Measurements from ENCODE around the gene CPTP.

CPTP gene

DNA sequence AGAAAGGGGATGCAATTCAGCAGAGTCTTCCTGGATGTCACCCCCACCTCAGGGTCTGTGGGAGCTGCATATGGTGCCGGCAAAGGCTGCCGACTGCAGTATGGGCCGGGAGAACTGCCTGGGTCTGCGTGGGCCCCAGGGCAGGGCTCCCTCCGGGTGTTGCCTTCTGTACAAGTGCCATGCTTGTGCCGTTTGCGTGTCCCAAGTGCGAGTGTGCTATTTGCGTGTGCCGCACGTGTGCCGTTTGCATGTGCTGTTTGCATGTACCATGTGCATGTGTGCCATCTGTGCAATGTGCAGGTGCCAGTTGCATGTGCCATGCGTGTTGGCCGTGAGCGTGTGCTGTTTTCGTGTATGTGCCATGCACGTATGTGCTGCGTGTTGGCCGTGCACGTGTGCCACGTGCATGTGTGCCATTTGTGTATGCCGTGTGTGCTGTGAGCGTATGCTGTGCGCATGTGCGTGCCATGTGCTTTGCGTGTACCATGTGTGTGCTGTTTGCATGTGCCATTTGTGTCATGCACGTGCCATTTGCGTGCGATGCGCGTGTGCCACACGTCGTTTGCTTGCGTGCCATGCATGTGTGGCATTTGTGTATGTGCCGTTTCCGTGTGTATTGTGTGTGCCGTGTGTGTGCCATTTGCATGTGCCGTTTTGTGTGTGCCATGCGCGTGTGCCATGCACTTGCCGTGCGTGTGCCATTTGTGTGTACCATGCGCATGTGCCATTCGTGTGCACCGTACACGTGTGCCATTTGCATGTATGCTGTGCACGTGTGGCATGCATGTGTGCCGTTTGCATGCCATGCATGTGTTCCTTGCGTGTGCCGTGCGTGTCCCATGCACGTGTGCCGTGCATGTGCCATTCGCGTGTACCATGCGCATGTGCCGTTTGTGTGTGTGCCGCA lies 5.0 kb downstream of the CPTP start:
- Mint-ChIP-seq H3K27me3 (no peaks in the 10 kb centered on the region), H3K4me3 (no peak overlapping the region), H3K27ac (peak overlapping the region; percentile 52), H3K4me1 (ENCODE audit: low read depth) (peaks cover 16% of the 10 kb centered on the region), H3K36me3 (ENCODE audit: low read depth) (peaks cover 10% of the 10 kb centered on the region), H3K9me3 (no peaks in the 10 kb centered on the region)
- no peak for DNase-seq

DNA sequence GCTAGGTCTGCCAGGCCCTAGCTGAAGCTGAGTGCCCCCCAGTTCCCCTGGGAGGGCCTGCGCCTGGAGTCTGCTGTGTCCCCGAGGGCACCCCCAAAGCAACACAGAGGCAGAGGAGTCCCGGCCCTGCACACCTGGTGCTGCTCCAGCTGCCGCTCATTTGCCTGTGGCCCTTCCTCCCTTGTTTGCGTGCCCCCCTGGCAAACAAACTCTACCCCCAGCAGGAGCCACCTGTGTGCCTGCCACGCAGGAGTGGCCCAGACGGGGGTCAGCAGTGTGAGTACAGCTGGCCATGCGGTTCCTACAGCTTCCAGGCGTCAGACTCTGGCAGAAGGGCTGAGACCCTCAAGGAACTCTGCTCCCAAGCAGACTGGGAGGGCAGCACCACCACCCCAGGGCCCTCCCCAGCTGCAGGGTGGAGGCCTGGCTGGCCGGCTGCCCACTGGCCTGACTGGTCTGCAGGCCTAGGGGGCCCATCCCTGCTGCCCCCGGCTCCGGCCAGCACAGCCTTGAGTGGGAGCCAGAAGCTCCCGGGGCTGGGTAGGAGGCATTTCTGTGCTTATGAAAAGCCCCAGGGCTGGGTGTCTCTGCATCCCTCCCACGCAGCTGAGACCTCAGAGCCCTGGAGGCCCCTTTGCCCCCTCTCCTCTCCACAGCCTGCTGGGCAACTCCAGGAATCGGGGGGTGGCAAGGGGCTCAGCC lies 5.9 kb downstream of the CPTP start:
- no peak for DNase-seq
- no peak overlapping the region for H3K27ac Mint-ChIP-seq
- H3K4me1 Mint-ChIP-seq (ENCODE audit: low read depth), result peaks cover 12% of the 10 kb centered on the region
- no peaks in the 10 kb centered on the region for H3K9me3 Mint-ChIP-seq
- H3K36me3 Mint-ChIP-seq (ENCODE audit: low read depth), result peaks cover 14% of the 10 kb centered on the region
- H3K27me3 Mint-ChIP-seq, result no peaks in the 10 kb centered on the region
- no peak overlapping the region for H3K4me3 Mint-ChIP-seq

DNA sequence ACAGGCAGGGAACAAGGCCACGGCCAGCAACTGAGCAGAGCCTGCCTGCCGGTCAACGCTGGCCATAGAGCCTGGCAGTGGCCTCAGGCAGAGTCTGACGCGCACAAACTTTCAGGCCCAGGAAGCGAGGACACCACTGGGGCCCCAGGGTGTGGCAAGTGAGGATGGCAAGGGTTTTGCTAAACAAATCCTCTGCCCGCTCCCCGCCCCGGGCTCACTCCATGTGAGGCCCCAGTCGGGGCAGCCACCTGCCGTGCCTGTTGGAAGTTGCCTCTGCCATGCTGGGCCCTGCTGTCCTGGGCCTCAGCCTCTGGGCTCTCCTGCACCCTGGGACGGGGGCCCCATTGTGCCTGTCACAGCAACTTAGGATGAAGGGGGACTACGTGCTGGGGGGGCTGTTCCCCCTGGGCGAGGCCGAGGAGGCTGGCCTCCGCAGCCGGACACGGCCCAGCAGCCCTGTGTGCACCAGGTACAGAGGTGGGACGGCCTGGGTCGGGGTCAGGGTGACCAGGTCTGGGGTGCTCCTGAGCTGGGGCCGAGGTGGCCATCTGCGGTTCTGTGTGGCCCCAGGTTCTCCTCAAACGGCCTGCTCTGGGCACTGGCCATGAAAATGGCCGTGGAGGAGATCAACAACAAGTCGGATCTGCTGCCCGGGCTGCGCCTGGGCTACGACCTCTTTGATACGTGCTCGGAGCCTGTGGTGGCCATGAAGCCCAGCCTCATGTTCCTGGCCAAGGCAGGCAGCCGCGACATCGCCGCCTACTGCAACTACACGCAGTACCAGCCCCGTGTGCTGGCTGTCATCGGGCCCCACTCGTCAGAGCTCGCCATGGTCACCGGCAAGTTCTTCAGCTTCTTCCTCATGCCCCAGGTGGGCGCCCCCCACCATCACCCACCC lies 6.7 kb downstream of the CPTP start, which contains the start of gene TAS1R3:
Gene TAS1R3 (plus strand): TSS at position 213 of the 898 bp plus-strand sequence. CDS start 66 bp downstream, at position 279.
- no peak within 1 kb of the TSS for H3K4me3 Mint-ChIP-seq
- H3K36me3 Mint-ChIP-seq (ENCODE audit: low read depth), result peaks cover 15% of the 10 kb centered on the region
- no peak within 1 kb of the TSS for H3K27ac Mint-ChIP-seq
- H3K27me3 Mint-ChIP-seq, result no peaks in the 10 kb centered on the region
- H3K9me3 Mint-ChIP-seq, result no peaks in the 10 kb centered on the region
- peaks cover 4% of the 10 kb centered on the region for H3K4me1 Mint-ChIP-seq (ENCODE audit: low read depth)
- DNase-seq, result no peak

DNA sequence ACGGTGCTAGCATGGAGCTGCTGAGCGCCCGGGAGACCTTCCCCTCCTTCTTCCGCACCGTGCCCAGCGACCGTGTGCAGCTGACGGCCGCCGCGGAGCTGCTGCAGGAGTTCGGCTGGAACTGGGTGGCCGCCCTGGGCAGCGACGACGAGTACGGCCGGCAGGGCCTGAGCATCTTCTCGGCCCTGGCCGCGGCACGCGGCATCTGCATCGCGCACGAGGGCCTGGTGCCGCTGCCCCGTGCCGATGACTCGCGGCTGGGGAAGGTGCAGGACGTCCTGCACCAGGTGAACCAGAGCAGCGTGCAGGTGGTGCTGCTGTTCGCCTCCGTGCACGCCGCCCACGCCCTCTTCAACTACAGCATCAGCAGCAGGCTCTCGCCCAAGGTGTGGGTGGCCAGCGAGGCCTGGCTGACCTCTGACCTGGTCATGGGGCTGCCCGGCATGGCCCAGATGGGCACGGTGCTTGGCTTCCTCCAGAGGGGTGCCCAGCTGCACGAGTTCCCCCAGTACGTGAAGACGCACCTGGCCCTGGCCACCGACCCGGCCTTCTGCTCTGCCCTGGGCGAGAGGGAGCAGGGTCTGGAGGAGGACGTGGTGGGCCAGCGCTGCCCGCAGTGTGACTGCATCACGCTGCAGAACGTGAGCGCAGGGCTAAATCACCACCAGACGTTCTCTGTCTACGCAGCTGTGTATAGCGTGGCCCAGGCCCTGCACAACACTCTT lies 7.6 kb downstream of the CPTP start:
- no peaks in the 10 kb centered on the region for H3K4me1 Mint-ChIP-seq (ENCODE audit: low read depth)
- H3K9me3 Mint-ChIP-seq, result no peaks in the 10 kb centered on the region
- H3K27ac Mint-ChIP-seq, result no peak overlapping the region
- H3K36me3 Mint-ChIP-seq (ENCODE audit: low read depth), result peaks cover 13% of the 10 kb centered on the region
- H3K4me3 Mint-ChIP-seq, result no peak overlapping the region
- no peaks in the 10 kb centered on the region for H3K27me3 Mint-ChIP-seq
- DNase-seq, result no peak

DNA sequence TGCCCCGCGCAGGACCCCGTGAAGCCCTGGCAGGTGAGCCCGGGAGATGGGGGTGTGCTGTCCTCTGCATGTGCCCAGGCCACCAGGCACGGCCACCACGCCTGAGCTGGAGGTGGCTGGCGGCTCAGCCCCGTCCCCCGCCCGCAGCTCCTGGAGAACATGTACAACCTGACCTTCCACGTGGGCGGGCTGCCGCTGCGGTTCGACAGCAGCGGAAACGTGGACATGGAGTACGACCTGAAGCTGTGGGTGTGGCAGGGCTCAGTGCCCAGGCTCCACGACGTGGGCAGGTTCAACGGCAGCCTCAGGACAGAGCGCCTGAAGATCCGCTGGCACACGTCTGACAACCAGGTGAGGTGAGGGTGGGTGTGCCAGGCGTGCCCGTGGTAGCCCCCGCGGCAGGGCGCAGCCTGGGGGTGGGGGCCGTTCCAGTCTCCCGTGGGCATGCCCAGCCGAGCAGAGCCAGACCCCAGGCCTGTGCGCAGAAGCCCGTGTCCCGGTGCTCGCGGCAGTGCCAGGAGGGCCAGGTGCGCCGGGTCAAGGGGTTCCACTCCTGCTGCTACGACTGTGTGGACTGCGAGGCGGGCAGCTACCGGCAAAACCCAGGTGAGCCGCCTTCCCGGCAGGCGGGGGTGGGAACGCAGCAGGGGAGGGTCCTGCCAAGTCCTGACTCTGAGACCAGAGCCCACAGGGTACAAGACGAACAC lies 8.3 kb downstream of the CPTP start:
- Mint-ChIP-seq H3K4me3 (no peak overlapping the region), H3K36me3 (ENCODE audit: low read depth) (peaks cover 12% of the 10 kb centered on the region), H3K27me3 (no peaks in the 10 kb centered on the region), H3K4me1 (ENCODE audit: low read depth) (no peaks in the 10 kb centered on the region), H3K9me3 (no peaks in the 10 kb centered on the region), H3K27ac (no peak overlapping the region)
- no peak for DNase-seq

DNA sequence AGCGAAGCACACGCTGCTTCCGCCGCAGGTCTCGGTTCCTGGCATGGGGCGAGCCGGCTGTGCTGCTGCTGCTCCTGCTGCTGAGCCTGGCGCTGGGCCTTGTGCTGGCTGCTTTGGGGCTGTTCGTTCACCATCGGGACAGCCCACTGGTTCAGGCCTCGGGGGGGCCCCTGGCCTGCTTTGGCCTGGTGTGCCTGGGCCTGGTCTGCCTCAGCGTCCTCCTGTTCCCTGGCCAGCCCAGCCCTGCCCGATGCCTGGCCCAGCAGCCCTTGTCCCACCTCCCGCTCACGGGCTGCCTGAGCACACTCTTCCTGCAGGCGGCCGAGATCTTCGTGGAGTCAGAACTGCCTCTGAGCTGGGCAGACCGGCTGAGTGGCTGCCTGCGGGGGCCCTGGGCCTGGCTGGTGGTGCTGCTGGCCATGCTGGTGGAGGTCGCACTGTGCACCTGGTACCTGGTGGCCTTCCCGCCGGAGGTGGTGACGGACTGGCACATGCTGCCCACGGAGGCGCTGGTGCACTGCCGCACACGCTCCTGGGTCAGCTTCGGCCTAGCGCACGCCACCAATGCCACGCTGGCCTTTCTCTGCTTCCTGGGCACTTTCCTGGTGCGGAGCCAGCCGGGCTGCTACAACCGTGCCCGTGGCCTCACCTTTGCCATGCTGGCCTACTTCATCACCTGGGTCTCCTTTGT lies 9.1 kb downstream of the CPTP start:
- H3K9me3 Mint-ChIP-seq, result no peaks in the 10 kb centered on the region
- H3K36me3 Mint-ChIP-seq (ENCODE audit: low read depth), result peaks cover 17% of the 10 kb centered on the region
- H3K27ac Mint-ChIP-seq, result no peak overlapping the region
- DNase-seq, result no peak
- no peaks in the 10 kb centered on the region for H3K27me3 Mint-ChIP-seq
- no peak overlapping the region for H3K4me3 Mint-ChIP-seq
- no peaks in the 10 kb centered on the region for H3K4me1 Mint-ChIP-seq (ENCODE audit: low read depth)

DNA sequence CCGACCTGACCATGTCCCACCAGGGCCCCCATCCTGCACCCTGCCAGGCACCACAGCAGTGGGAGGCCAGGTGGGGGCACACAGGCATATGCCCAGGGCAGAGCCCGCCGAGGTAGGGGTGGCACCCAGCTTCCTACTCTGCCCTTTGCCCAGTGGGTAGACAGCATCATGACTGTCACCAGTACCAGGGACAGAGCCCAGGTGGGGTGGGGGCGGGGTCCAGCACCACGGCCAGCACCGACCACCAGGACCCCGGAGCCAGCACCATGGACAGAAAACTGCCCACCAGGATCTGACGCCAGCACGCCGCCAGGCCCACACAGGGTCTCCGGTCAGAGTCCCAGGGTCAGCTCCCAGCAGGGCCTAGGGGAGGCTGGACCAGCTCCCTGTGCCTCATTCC lies 10.2 kb downstream of the CPTP start:
- H3K4me1 Mint-ChIP-seq (ENCODE audit: low read depth), result no peaks in the 10 kb centered on the region
- no peaks in the 10 kb centered on the region for H3K27me3 Mint-ChIP-seq
- H3K27ac Mint-ChIP-seq, result no peak overlapping the region
- H3K9me3 Mint-ChIP-seq, result no peaks in the 10 kb centered on the region
- H3K36me3 Mint-ChIP-seq (ENCODE audit: low read depth), result peaks cover 25% of the 10 kb centered on the region
- no peak for DNase-seq
- H3K4me3 Mint-ChIP-seq, result no peak overlapping the region

DNA sequence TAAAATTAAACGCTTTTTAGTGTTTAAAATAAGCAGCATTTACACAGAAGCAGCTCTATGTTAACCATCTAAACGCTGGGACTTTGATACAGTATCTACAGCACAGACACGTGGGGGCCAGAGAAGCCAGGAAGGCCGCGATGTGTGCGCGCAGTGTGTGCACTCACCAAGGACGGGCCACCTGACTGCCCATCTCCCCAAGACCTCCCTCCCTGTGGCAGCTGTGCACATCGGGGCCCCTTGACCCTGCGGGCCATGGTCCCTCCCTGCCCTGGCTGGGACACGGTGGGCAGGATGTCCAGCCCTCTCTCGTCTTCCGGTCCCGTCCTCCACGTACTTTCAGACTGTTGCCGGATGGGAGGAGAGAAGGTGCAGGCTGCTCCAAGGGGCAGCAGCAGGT lies 10.7 kb downstream of the CPTP start:
- no peak overlapping the region for H3K27ac Mint-ChIP-seq
- no peaks in the 10 kb centered on the region for H3K27me3 Mint-ChIP-seq
- no peaks in the 10 kb centered on the region for H3K4me1 Mint-ChIP-seq (ENCODE audit: low read depth)
- no peaks in the 10 kb centered on the region for H3K9me3 Mint-ChIP-seq
- DNase-seq, result no peak
- peaks cover 30% of the 10 kb centered on the region for H3K36me3 Mint-ChIP-seq (ENCODE audit: low read depth)
- no peak overlapping the region for H3K4me3 Mint-ChIP-seq

DNA sequence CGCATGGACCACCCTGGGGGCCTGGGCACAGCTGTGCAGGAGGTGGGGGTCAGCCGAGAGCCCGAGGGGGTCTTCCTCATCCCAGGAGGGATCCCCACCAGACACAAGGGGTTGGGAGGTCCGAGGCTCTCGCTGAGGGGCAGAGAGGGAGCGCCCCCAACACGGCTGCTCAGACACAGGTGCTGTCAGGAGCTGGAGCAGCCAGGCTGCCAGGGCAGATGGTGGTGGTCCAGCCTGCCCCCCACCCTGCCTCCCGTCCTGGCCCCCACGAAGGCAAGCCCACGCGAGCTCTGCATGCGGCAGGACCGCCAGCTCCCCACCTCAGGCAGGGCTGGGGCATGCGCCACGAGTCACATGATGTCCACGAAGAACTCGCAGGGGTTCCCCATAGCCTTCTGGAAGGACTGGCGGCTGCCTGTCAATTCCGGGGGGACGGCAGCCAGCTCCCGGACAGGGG lies 11.2 kb downstream of the CPTP start:
- no peak for DNase-seq
- Mint-ChIP-seq H3K4me3 (no peak overlapping the region), H3K27me3 (no peaks in the 10 kb centered on the region), H3K27ac (no peak overlapping the region), H3K9me3 (no peaks in the 10 kb centered on the region), H3K36me3 (ENCODE audit: low read depth) (peaks cover 35% of the 10 kb centered on the region), H3K4me1 (ENCODE audit: low read depth) (no peaks in the 10 kb centered on the region)

DNA sequence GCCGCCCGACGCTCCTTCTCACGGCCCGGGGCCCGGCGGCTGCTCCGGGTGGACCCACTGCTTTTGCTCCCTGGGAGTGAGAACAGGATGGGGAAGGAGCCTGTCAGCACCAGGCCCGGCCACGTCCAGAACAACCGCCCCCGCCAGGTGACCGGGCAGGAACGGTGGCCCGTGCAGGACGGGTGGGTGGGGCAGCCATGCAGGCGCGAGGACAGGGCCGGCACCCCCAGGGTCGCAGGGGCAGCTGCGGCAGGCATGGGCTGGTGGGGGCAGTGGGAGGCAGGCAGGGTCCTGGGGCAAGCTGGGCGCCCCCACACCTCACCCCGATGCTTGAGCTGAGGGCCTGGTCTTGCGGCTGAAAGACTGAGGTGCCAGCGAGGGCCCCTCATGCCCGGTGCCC lies 11.8 kb downstream of the CPTP start:
- peaks cover 41% of the 10 kb centered on the region for H3K36me3 Mint-ChIP-seq (ENCODE audit: low read depth)
- H3K4me1 Mint-ChIP-seq (ENCODE audit: low read depth), result no peaks in the 10 kb centered on the region
- H3K9me3 Mint-ChIP-seq, result no peaks in the 10 kb centered on the region
- no peaks in the 10 kb centered on the region for H3K27me3 Mint-ChIP-seq
- no peak overlapping the region for H3K27ac Mint-ChIP-seq
- no peak for DNase-seq
- H3K4me3 Mint-ChIP-seq, result no peak overlapping the region

DNA sequence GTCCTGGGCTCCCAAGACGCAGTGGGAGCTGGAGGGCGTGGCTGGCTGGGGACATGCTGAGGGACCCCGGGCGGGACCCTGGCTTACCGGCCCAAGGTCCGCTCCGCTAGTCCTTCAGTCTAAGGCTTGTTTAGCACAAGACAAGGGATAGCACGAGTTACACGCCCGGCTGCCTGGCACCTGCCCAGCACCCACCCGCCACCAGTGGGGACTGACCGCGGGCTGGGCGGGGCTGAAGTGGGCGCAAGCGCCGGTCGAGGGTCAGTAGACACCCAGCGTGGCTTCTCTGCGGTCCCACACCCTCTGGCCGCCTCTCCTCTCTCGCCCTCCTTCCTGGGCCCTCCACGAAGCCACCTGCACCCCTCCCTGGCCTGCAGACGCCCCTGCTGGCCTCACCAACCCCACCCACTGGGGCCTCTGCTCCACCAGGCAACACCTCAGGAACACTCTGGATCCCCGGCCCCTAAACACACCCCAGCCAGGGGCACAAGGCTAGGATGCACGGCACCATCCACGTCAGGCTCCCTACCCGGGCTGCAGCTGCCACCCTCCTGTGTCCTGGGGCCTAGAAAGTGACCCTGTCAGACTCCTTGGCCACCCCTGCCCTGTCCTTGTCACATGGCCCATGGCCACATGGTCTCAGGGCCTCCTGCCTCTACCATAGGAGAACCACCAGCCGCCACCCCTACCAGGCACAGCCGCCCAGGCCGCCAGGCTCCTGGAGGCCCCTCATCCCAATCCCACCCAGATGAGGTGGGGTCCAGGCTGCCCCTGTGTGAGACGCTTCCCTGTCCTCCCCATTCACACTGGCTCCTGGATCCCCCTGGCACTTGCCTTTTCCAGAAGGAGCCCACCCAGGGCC lies 12.6 kb downstream of the CPTP start:
- Mint-ChIP-seq H3K27me3 (no peaks in the 10 kb centered on the region), H3K4me1 (ENCODE audit: low read depth) (no peaks in the 10 kb centered on the region), H3K9me3 (no peaks in the 10 kb centered on the region), H3K4me3 (no peak overlapping the region), H3K36me3 (ENCODE audit: low read depth) (peaks cover 46% of the 10 kb centered on the region), H3K27ac (no peak overlapping the region)
- no peak for DNase-seq

DNA sequence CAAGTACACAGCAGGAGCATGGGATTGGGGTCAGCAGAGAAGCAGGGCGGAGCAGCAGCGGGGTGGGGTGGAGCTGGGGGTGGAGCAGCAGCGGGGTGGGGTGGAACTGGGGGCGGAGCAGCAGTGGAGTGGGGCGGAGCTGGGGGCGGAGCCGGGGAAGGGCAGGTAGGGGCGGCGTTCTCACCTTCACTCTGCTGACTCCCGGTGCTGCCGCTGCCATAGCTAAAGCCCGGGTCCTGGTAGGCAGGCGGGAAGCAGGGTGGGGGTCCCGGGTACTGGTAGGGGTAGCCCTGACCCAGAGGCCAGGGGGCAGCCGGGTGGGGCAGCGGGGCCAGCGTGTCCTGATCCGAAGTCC lies 13.2 kb downstream of the CPTP start:
- H3K4me3 Mint-ChIP-seq, result no peak overlapping the region
- peak; percentile 68 for DNase-seq
- no peaks in the 10 kb centered on the region for H3K27me3 Mint-ChIP-seq
- no peaks in the 10 kb centered on the region for H3K9me3 Mint-ChIP-seq
- H3K27ac Mint-ChIP-seq, result no peak overlapping the region
- H3K36me3 Mint-ChIP-seq (ENCODE audit: low read depth), result peaks cover 46% of the 10 kb centered on the region
- no peaks in the 10 kb centered on the region for H3K4me1 Mint-ChIP-seq (ENCODE audit: low read depth)

Data from activated T-cell treated with anti-CD3 and anti-CD28 coated beads, Interleukin-2, amount 50 U/mL, for 24 hours (primary cell).